NT2/D1 (cell line): ENCODE data around the gene EPB41L2.

Experiments
- SUZ12 ChIP-seq: IDR thresholded peaks from 2 replicates; pipeline ENCODE4 v1.6.1; 2011; ENCODE audit not compliant: insufficient read length, insufficient read depth; ENCODE audit errors: extremely low read depth
- YY1 ChIP-seq: IDR thresholded peaks from 2 replicates; pipeline ENCODE4 v1.6.1; 2011; ENCODE audit not compliant: insufficient read length, insufficient read depth

DNA sequence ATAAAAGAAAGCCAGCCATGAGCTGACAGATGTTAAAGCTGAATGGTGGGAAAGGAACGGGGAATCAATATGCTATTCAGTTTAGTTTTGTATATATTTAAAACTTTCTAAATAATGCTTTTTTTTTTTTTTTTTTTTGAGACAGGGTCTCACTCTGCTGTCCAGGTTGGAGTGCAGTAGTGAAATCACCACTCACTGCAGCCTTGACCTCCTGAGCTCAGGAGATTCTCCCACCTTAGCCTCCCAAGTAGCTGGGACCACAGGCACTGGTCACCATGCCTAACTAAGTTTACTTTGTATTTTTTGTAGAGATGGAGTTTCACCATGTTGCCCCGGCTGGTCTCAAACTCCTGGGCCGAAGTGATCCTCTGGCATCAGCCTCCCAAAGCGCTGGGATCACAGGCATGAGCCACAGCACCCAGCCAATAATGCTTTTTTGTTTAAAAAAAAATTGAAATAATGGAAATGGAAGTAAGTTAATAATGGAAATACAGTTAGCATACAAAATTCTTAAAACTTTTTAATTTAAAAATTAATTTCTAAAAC lies 19.1 kb downstream of the EPB41L2 start:
- no peak for TF ChIP-seq SUZ12
- TF ChIP-seq YY1, result no peak
